WTC11 (cell line): Measurements from ENCODE around the gene STAB1. TPM values are rescaled to one million over a fixed set of nuclear protein-coding genes. Genes with fewer than 3 reads are reported as not detected.

ENCODE experiments used
- ATAC-seq: fragments of 200-7000 bp; cut with Tn5 transposase; 2 replicates; pipeline ENCODE4 v1.10.0; 2021; ENCODE audit warnings: mild to moderate bottlenecking, moderate library complexity
- CTCF ChIA-PET: fragments of 300-600 bp; sonication (Branson Sonifier 250); formaldehyde crosslinking; loops from one replicate; lab custom pipeline; 2021; ENCODE audit warnings: antibody characterized with exemption; lab: Charles Lee
- POLR2A ChIA-PET: fragments of 350-600 bp; sonication (Branson Sonifier 250); formaldehyde crosslinking; loops from one replicate; lab custom pipeline; 2021; ENCODE audit warnings: antibody characterized with exemption; lab: Charles Lee
- DNase-seq: peaks from one replicate; pipeline ENCODE4 v3.0.0; 2021; ENCODE audit warnings: low spot score
- H3K27ac Mint-ChIP-seq: 2 replicates; pipeline ENCODE4 v1.8.0; 2021; ENCODE audit warnings: mixed read lengths
- H3K27me3 Mint-ChIP-seq: 2 replicates; pipeline ENCODE4 v1.8.0; 2021; ENCODE audit warnings: low read depth, mild to moderate bottlenecking, moderate library complexity, mixed read lengths
- H3K36me3 Mint-ChIP-seq: 2 replicates; pipeline ENCODE4 v1.8.0; 2021; ENCODE audit warnings: mixed read lengths
- H3K4me1 Mint-ChIP-seq: 2 replicates; pipeline ENCODE4 v1.8.0; 2022; ENCODE audit warnings: mixed read lengths
- H3K4me3 Mint-ChIP-seq: 2 replicates; pipeline ENCODE4 v1.8.0; 2021; ENCODE audit warnings: mild to moderate bottlenecking, moderate library complexity, mixed read lengths
- H3K9me3 Mint-ChIP-seq: 2 replicates; pipeline ENCODE4 v1.8.0; 2021; ENCODE audit warnings: mixed read lengths
- CREB1 ChIP-seq: sonication (generic); formaldehyde crosslinking; IDR thresholded peaks from 2 replicates; pipeline ENCODE4 v1.8.0; 2023; ENCODE audit warnings: mild to moderate bottlenecking, missing genetic modification reagents
- ELF4 ChIP-seq: sonication (generic); formaldehyde crosslinking; IDR thresholded peaks from 2 replicates; pipeline ENCODE4 v1.8.1; 2022; ENCODE audit warnings: low read depth, mild to moderate bottlenecking, moderate library complexity, missing genetic modification reagents
- EMX1 ChIP-seq: fragments of 250-450 bp; sonication (Bioruptor Pico); IDR thresholded peaks from 2 replicates; pipeline ENCODE4 v1.8.0; 2021; ENCODE audit warnings: mild to moderate bottlenecking
- FOXP1 ChIP-seq: sonication (generic); formaldehyde crosslinking; IDR thresholded peaks from 2 replicates; pipeline ENCODE4 v1.8.0; 2022; ENCODE audit warnings: missing genetic modification reagents, mild to moderate bottlenecking, moderate library complexity, borderline replicate concordance
- GABPB1 ChIP-seq: sonication (generic); formaldehyde crosslinking; IDR thresholded peaks from 2 replicates; pipeline ENCODE4 v1.8.1; 2023; ENCODE audit warnings: mild to moderate bottlenecking, missing genetic modification reagents
- JUN ChIP-seq: sonication (generic); formaldehyde crosslinking; IDR thresholded peaks from 2 replicates; pipeline ENCODE4 v1.8.0; 2023; ENCODE audit warnings: mild to moderate bottlenecking, missing genetic modification reagents
- MXD4 ChIP-seq: fragments of 250-450 bp; sonication (Bioruptor Pico); IDR thresholded peaks from 2 replicates; pipeline ENCODE4 v1.8.0; 2021; ENCODE audit warnings: mild to moderate bottlenecking, moderate library complexity, borderline replicate concordance
- MYBL2 ChIP-seq: sonication (generic); formaldehyde crosslinking; IDR thresholded peaks from 2 replicates; pipeline ENCODE4 v1.8.1; 2023; ENCODE audit warnings: mild to moderate bottlenecking, moderate library complexity, missing genetic modification reagents
- NFE2L1 ChIP-seq: sonication (generic); formaldehyde crosslinking; IDR thresholded peaks from 2 replicates; pipeline ENCODE4 v1.8.1; 2023; ENCODE audit warnings: missing genetic modification reagents
- NFYB ChIP-seq: sonication (generic); formaldehyde crosslinking; conservative IDR thresholded peaks from 2 replicates; pipeline ENCODE4 v1.8.0; 2022; ENCODE audit warnings: low read depth, missing genetic modification reagents
- NR3C1 ChIP-seq: sonication (generic); formaldehyde crosslinking; conservative IDR thresholded peaks from 2 replicates; pipeline ENCODE4 v1.8.1; 2023; ENCODE audit warnings: low read depth, mild to moderate bottlenecking, missing genetic modification reagents
- PRRX2 ChIP-seq: fragments of 250-450 bp; sonication (Bioruptor Pico); IDR thresholded peaks from 2 replicates; pipeline ENCODE4 v1.8.0; 2021; ENCODE audit warnings: mild to moderate bottlenecking
- RELA ChIP-seq: sonication (generic); formaldehyde crosslinking; IDR thresholded peaks from 2 replicates; pipeline ENCODE4 v1.8.1; 2022; ENCODE audit warnings: missing genetic modification reagents, mild to moderate bottlenecking, borderline replicate concordance
- RORB ChIP-seq: fragments of 250-450 bp; sonication (Bioruptor Pico); IDR thresholded peaks from 2 replicates; pipeline ENCODE4 v1.9.0; 2021; ENCODE audit warnings: mild to moderate bottlenecking
- SP1 ChIP-seq: sonication (generic); formaldehyde crosslinking; conservative IDR thresholded peaks from 2 replicates; pipeline ENCODE4 v1.8.1; 2022; ENCODE audit warnings: missing genetic modification reagents
- ZNF219 ChIP-seq: sonication (generic); formaldehyde crosslinking; IDR thresholded peaks from 2 replicates; pipeline ENCODE4 v1.8.0; 2023; ENCODE audit warnings: missing genetic modification reagents, mild to moderate bottlenecking, borderline replicate concordance
- ZNF263 ChIP-seq: sonication (generic); formaldehyde crosslinking; IDR thresholded peaks from 2 replicates; pipeline ENCODE4 v1.8.1; 2022; ENCODE audit warnings: low read depth, mild to moderate bottlenecking, moderate library complexity, missing genetic modification reagents
- ZNF416 ChIP-seq: fragments of 250-450 bp; sonication (Bioruptor Pico); IDR thresholded peaks from 2 replicates; pipeline ENCODE4 v1.9.0; 2021; ENCODE audit warnings: mild to moderate bottlenecking, inconsistent platforms
- total RNA-seq: library from RNA; stranded (reverse); gene quantifications from 3 replicates; pipeline ENCODE4 v1.2.3, GENCODE V29; 2021
- TF ChIP-seq, protein P1 (sequence below): fragments of 200-600 bp; IDR thresholded peaks from 2 replicates; pipeline ENCODE4 v1.8.0; 2022; ENCODE audit warnings: antibody characterized with exemption
- TF ChIP-seq, protein P2 (sequence below): fragments of 250-450 bp; sonication (Bioruptor Pico); IDR thresholded peaks from 2 replicates; pipeline ENCODE4 v1.9.0; 2021; ENCODE audit warnings: mild to moderate bottlenecking
- TF ChIP-seq, protein P3 (sequence below): fragments of 250-450 bp; sonication (Bioruptor Pico); IDR thresholded peaks from 2 replicates; pipeline ENCODE4 v1.9.0; 2021; ENCODE audit warnings: moderate library complexity, mild to moderate bottlenecking, inconsistent platforms, borderline replicate concordance
- TF ChIP-seq, protein P4 (sequence below): sonication (generic); formaldehyde crosslinking; IDR thresholded peaks from 2 replicates; pipeline ENCODE4 v1.8.0; 2023; ENCODE audit warnings: mild to moderate bottlenecking, missing genetic modification reagents
- TF ChIP-seq, protein P5 (sequence below): sonication (generic); formaldehyde crosslinking; IDR thresholded peaks from 2 replicates; pipeline ENCODE4 v1.8.1; 2022; ENCODE audit warnings: missing genetic modification reagents, borderline replicate concordance

Gene STAB1
- total RNA-seq, 1 experiment from 2014 or later, result 1.9 TPM

DNA sequence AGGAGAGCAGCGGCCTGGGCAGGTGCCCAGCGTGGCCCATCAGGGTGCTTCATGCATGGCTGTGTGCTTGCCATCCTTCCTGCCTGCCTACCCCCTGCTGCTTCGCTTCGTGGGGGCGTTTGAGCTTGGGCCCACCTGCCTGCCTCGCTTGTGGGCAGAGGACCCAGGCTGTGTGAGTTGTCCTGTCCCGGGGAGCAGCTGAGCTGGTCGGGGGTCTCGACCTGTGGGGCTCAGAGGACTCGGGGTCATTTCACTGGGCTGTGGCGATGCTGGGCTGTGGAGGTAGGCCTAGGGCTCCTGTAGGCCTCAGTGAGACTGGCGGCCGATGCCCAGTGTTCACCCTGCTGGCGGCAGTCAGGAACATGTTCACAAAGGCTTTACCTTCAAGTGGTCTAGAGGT, 12.1 kb upstream of the STAB1 start:
- H3K4me1 Mint-ChIP-seq, result no peaks in the 10 kb centered on the region
- CTCF ChIA-PET, result interaction anchor here (1.0 to 2.5 kb wide), 2 partner anchors 12 to 26 kb away, joined by 3 to 12 read pairs; no protein-coding TSS in a partner anchor

DNA sequence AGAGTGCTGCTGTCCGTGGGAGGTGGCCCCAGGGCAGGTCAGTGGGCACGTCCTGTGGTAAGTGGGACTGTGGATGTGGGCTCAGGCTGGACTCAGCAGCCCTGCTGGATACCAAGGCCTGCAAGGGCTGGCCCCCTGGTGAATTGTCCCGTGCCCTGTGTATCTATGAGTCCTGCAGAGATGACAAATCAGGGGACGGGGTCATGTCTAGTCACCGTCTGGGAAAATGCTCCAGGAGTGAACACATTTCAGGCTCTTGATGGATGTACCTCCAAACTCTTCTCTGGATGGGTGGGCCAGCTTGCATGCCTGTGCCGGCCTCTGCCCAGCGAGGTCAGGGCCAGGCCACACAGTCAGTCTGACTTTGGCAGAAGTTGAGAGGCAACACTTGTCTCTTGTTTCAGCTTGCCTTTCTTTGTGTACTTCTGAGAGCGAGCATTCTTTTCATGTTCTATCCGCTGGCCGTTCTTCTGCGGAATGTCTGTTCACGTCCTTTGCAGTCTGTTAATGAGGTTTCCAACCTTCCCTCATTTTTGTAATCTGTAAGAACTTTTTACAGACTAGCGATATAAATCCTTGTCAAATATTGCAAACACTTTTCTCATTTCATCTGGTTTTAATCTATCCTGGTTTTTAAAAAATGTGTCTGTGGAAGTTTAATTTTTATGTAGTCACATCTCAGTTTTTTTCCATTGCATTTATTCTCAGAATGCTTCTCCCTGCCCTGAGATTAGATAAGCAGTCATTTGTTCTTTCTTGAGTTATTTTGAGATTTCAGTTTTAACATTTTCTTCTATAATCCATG, 11.4 kb upstream of the STAB1 start:
- ATAC-seq (no peak), DNase-seq (no peak)
- TF ChIP-seq RORB (CRISPR knock-in tag) (no peak), ZNF263 (CRISPR knock-in tag) (no peak), NFYB (no peak), FOXP1 (CRISPR knock-in tag) (no peak), JUN (no peak), ELF4 (CRISPR knock-in tag) (no peak), PRRX2 (CRISPR knock-in tag) (no peak), RELA (CRISPR knock-in tag) (no peak), CREB1 (CRISPR knock-in tag) (no peak), ZNF416 (CRISPR knock-in tag) (no peak)
- TF ChIP-seq, protein P1, sequence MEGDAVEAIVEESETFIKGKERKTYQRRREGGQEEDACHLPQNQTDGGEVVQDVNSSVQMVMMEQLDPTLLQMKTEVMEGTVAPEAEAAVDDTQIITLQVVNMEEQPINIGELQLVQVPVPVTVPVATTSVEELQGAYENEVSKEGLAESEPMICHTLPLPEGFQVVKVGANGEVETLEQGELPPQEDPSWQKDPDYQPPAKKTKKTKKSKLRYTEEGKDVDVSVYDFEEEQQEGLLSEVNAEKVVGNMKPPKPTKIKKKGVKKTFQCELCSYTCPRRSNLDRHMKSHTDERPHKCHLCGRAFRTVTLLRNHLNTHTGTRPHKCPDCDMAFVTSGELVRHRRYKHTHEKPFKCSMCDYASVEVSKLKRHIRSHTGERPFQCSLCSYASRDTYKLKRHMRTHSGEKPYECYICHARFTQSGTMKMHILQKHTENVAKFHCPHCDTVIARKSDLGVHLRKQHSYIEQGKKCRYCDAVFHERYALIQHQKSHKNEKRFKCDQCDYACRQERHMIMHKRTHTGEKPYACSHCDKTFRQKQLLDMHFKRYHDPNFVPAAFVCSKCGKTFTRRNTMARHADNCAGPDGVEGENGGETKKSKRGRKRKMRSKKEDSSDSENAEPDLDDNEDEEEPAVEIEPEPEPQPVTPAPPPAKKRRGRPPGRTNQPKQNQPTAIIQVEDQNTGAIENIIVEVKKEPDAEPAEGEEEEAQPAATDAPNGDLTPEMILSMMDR, result no peak
- TF ChIP-seq, protein P2, sequence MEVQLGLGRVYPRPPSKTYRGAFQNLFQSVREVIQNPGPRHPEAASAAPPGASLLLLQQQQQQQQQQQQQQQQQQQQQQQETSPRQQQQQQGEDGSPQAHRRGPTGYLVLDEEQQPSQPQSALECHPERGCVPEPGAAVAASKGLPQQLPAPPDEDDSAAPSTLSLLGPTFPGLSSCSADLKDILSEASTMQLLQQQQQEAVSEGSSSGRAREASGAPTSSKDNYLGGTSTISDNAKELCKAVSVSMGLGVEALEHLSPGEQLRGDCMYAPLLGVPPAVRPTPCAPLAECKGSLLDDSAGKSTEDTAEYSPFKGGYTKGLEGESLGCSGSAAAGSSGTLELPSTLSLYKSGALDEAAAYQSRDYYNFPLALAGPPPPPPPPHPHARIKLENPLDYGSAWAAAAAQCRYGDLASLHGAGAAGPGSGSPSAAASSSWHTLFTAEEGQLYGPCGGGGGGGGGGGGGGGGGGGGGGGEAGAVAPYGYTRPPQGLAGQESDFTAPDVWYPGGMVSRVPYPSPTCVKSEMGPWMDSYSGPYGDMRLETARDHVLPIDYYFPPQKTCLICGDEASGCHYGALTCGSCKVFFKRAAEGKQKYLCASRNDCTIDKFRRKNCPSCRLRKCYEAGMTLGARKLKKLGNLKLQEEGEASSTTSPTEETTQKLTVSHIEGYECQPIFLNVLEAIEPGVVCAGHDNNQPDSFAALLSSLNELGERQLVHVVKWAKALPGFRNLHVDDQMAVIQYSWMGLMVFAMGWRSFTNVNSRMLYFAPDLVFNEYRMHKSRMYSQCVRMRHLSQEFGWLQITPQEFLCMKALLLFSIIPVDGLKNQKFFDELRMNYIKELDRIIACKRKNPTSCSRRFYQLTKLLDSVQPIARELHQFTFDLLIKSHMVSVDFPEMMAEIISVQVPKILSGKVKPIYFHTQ (CRISPR knock-in tag), result no peak
- TF ChIP-seq, protein P3, sequence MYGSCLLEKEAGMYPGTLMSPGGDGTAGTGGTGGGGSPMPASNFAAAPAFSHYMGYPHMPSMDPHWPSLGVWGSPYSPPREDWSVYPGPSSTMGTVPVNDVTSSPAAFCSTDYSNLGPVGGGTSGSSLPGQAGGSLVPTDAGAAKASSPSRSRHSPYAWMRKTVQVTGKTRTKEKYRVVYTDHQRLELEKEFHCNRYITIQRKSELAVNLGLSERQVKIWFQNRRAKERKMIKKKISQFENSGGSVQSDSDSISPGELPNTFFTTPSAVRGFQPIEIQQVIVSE, result no peak
- TF ChIP-seq, protein P4, sequence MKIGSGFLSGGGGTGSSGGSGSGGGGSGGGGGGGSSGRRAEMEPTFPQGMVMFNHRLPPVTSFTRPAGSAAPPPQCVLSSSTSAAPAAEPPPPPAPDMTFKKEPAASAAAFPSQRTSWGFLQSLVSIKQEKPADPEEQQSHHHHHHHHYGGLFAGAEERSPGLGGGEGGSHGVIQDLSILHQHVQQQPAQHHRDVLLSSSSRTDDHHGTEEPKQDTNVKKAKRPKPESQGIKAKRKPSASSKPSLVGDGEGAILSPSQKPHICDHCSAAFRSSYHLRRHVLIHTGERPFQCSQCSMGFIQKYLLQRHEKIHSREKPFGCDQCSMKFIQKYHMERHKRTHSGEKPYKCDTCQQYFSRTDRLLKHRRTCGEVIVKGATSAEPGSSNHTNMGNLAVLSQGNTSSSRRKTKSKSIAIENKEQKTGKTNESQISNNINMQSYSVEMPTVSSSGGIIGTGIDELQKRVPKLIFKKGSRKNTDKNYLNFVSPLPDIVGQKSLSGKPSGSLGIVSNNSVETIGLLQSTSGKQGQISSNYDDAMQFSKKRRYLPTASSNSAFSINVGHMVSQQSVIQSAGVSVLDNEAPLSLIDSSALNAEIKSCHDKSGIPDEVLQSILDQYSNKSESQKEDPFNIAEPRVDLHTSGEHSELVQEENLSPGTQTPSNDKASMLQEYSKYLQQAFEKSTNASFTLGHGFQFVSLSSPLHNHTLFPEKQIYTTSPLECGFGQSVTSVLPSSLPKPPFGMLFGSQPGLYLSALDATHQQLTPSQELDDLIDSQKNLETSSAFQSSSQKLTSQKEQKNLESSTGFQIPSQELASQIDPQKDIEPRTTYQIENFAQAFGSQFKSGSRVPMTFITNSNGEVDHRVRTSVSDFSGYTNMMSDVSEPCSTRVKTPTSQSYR, result no peak
- TF ChIP-seq, all 79 proteins: peak for 0
- POLR2A ChIA-PET, result no interaction called here
- no peaks in the 10 kb centered on the region for H3K27me3 Mint-ChIP-seq
- H3K4me3 Mint-ChIP-seq, result no peak overlapping the region
- H3K27ac Mint-ChIP-seq, result peak overlapping the region; percentile 57; the same call in 1 of the 2 replicates
- CTCF ChIA-PET, result interaction anchor here (2.5 kb wide), 1 partner anchor 13 kb away, joined by 12 read pairs; no protein-coding TSS in a partner anchor
- H3K36me3 Mint-ChIP-seq, result peaks cover 42% of the 10 kb centered on the region
- no peaks in the 10 kb centered on the region for H3K4me1 Mint-ChIP-seq
- no peaks in the 10 kb centered on the region for H3K9me3 Mint-ChIP-seq

More for the DNA sequence above, 12.1 kb upstream of the STAB1 start:
- no peak for DNase-seq
- no peak for ATAC-seq
- Mint-ChIP-seq H3K4me3 (no peak overlapping the region), H3K9me3 (no peaks in the 10 kb centered on the region), H3K36me3 (peaks cover 45% of the 10 kb centered on the region)
- TF ChIP-seq NFYB (no peak), MYBL2 (CRISPR knock-in tag) (no peak), MXD4 (CRISPR knock-in tag) (no peak), NFE2L1 (CRISPR knock-in tag) (no peak), SP1 (no peak), ELF4 (CRISPR knock-in tag) (no peak), ZNF219 (CRISPR knock-in tag) (no peak), GABPB1 (no peak), NR3C1 (no peak), EMX1 (no peak), RELA (CRISPR knock-in tag) (no peak), ZNF416 (CRISPR knock-in tag) (no peak)
- TF ChIP-seq, protein P5, sequence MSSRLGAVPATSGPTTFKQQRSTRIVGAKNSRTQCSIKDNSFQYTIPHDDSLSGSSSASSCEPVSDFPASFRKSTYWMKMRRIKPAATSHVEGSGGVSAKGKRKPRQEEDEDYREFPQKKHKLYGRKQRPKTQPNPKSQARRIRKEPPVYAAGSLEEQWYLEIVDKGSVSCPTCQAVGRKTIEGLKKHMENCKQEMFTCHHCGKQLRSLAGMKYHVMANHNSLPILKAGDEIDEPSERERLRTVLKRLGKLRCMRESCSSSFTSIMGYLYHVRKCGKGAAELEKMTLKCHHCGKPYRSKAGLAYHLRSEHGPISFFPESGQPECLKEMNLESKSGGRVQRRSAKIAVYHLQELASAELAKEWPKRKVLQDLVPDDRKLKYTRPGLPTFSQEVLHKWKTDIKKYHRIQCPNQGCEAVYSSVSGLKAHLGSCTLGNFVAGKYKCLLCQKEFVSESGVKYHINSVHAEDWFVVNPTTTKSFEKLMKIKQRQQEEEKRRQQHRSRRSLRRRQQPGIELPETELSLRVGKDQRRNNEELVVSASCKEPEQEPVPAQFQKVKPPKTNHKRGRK, result no peak
- TF ChIP-seq, all 79 proteins: peak for 0
- no peaks in the 10 kb centered on the region for H3K27me3 Mint-ChIP-seq
- H3K27ac Mint-ChIP-seq, result no peak overlapping the region
- POLR2A ChIA-PET, result no interaction called here
